ENCODE results near the gene EPB41. TPM values are rescaled to one million over a fixed set of nuclear protein-coding genes. Genes with fewer than 3 reads are reported as not detected.
A peak's percentile ranks its signal among the peaks of the same experiment; 100 is the strongest.

Gene EPB41
- total RNA-seq, 1 donor from 2014 or later = 82.6 TPM

- no peak for TF ChIP-seq CTCF (IDR thresholded peaks at IDR 0.05; ENCODE audit: unreplicated experiment)
- no peak overlapping the region for H3K4me3 Mint-ChIP-seq (ENCODE audit: unreplicated experiment)
- H3K36me3 Mint-ChIP-seq (ENCODE audit: low read depth, unreplicated experiment) = no peaks in the 10 kb centered on the region
- no peak overlapping the region for H3K27ac Mint-ChIP-seq (ENCODE audit: unreplicated experiment)
- H3K9me3 Mint-ChIP-seq (ENCODE audit: unreplicated experiment) = no peaks in the 10 kb centered on the region
- peaks cover 2% of the 10 kb centered on the region for H3K27me3 Mint-ChIP-seq (ENCODE audit: unreplicated experiment)
- peaks cover 11% of the 10 kb centered on the region for H3K4me1 Mint-ChIP-seq (ENCODE audit: unreplicated experiment)
- no peak for DNase-seq (ENCODE audit: low spot score)
Observed at GRCh38 chr1:28965271-28965870, 51.0 kb downstream of the EPB41 start.

- DNase-seq (ENCODE audit: low spot score) = no peak
- Mint-ChIP-seq H3K4me1 (ENCODE audit: unreplicated experiment) (peaks cover 11% of the 10 kb centered on the region), H3K9me3 (ENCODE audit: unreplicated experiment) (no peaks in the 10 kb centered on the region), H3K4me3 (ENCODE audit: unreplicated experiment) (no peak overlapping the region), H3K27me3 (ENCODE audit: unreplicated experiment) (peaks cover 2% of the 10 kb centered on the region), H3K27ac (ENCODE audit: unreplicated experiment) (peak overlapping the region; percentile 0), H3K36me3 (ENCODE audit: low read depth, unreplicated experiment) (no peaks in the 10 kb centered on the region)
- TF ChIP-seq CTCF (IDR thresholded peaks at IDR 0.05; ENCODE audit: unreplicated experiment) = no peak
Observed at GRCh38 chr1:28966617-28967016, 52.2 kb downstream of the EPB41 start.

GRCh38 chr1:28971980-28972771 is 57.8 kb downstream of the EPB41 start:
- no peak for DNase-seq (ENCODE audit: low spot score)
- H3K27ac Mint-ChIP-seq (ENCODE audit: unreplicated experiment) = no peak overlapping the region

GRCh38 chr1:28973596-28974421 is 59.4 kb downstream of the EPB41 start:
- Mint-ChIP-seq H3K9me3 (ENCODE audit: unreplicated experiment) (no peaks in the 10 kb centered on the region), H3K27ac (ENCODE audit: unreplicated experiment) (no peak overlapping the region), H3K27me3 (ENCODE audit: unreplicated experiment) (no peaks in the 10 kb centered on the region), H3K4me1 (ENCODE audit: unreplicated experiment) (no peaks in the 10 kb centered on the region), H3K36me3 (ENCODE audit: low read depth, unreplicated experiment) (no peaks in the 10 kb centered on the region), H3K4me3 (ENCODE audit: unreplicated experiment) (no peak overlapping the region)
- no peak for DNase-seq (ENCODE audit: low spot score)
- TF ChIP-seq CTCF (IDR thresholded peaks at IDR 0.05; ENCODE audit: unreplicated experiment) = no peak

More at GRCh38 chr1:28971980-28972771, 57.8 kb downstream of the EPB41 start:
- no peaks in the 10 kb centered on the region for H3K36me3 Mint-ChIP-seq (ENCODE audit: low read depth, unreplicated experiment)
- no peak for TF ChIP-seq CTCF (IDR thresholded peaks at IDR 0.05; ENCODE audit: unreplicated experiment)
- peaks cover 3% of the 10 kb centered on the region for H3K4me1 Mint-ChIP-seq (ENCODE audit: unreplicated experiment)
- no peak overlapping the region for H3K4me3 Mint-ChIP-seq (ENCODE audit: unreplicated experiment)
- H3K27me3 Mint-ChIP-seq (ENCODE audit: unreplicated experiment) = no peaks in the 10 kb centered on the region
- no peaks in the 10 kb centered on the region for H3K9me3 Mint-ChIP-seq (ENCODE audit: unreplicated experiment)

Measured in endothelial cell (in vitro differentiated cells).